ENCODE data around the gene SLC18A2.

- TF ChIP-seq NPAS2 (CRISPR knock-in tag; IDR thresholded peaks at IDR 0.05; ENCODE audit: borderline replicate concordance) (no peak), POLR2A (IDR thresholded peaks at IDR 0.05; ENCODE audit: low read length) (no peak), POLR2AphosphoS2 (conservative IDR thresholded peaks at IDR 0.05; ENCODE audit: low read length) (no peak), JUNB (IDR thresholded peaks at IDR 0.05) (no peak), CBX2 (IDR thresholded peaks at IDR 0.05; ENCODE audit: borderline replicate concordance, low read depth) (no peak), MAX (IDR thresholded peaks at IDR 0.05) (no peak), RARB (CRISPR knock-in tag; IDR thresholded peaks at IDR 0.05) (no peak), NR3C1 (IDR thresholded peaks at IDR 0.05) (no peak), HOXA7 (CRISPR knock-in tag; IDR thresholded peaks at IDR 0.05) (no peak), CHD2 (IDR thresholded peaks at IDR 0.05; ENCODE audit: low read length, partially characterized antibody) (no peak), BHLHE40 (IDR thresholded peaks at IDR 0.05; ENCODE audit: low read depth, low read length) (no peak), KDM5A (IDR thresholded peaks at IDR 0.05) (no peak)
- TF ChIP-seq, protein P1, sequence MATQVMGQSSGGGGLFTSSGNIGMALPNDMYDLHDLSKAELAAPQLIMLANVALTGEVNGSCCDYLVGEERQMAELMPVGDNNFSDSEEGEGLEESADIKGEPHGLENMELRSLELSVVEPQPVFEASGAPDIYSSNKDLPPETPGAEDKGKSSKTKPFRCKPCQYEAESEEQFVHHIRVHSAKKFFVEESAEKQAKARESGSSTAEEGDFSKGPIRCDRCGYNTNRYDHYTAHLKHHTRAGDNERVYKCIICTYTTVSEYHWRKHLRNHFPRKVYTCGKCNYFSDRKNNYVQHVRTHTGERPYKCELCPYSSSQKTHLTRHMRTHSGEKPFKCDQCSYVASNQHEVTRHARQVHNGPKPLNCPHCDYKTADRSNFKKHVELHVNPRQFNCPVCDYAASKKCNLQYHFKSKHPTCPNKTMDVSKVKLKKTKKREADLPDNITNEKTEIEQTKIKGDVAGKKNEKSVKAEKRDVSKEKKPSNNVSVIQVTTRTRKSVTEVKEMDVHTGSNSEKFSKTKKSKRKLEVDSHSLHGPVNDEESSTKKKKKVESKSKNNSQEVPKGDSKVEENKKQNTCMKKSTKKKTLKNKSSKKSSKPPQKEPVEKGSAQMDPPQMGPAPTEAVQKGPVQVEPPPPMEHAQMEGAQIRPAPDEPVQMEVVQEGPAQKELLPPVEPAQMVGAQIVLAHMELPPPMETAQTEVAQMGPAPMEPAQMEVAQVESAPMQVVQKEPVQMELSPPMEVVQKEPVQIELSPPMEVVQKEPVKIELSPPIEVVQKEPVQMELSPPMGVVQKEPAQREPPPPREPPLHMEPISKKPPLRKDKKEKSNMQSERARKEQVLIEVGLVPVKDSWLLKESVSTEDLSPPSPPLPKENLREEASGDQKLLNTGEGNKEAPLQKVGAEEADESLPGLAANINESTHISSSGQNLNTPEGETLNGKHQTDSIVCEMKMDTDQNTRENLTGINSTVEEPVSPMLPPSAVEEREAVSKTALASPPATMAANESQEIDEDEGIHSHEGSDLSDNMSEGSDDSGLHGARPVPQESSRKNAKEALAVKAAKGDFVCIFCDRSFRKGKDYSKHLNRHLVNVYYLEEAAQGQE (IDR thresholded peaks at IDR 0.05) = no peak
- TF ChIP-seq, protein P2, sequence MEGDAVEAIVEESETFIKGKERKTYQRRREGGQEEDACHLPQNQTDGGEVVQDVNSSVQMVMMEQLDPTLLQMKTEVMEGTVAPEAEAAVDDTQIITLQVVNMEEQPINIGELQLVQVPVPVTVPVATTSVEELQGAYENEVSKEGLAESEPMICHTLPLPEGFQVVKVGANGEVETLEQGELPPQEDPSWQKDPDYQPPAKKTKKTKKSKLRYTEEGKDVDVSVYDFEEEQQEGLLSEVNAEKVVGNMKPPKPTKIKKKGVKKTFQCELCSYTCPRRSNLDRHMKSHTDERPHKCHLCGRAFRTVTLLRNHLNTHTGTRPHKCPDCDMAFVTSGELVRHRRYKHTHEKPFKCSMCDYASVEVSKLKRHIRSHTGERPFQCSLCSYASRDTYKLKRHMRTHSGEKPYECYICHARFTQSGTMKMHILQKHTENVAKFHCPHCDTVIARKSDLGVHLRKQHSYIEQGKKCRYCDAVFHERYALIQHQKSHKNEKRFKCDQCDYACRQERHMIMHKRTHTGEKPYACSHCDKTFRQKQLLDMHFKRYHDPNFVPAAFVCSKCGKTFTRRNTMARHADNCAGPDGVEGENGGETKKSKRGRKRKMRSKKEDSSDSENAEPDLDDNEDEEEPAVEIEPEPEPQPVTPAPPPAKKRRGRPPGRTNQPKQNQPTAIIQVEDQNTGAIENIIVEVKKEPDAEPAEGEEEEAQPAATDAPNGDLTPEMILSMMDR (IDR thresholded peaks at IDR 0.05) = no peak
Observed at GRCh38 chr10:117300671-117301070, 59.8 kb downstream of the SLC18A2 start.

Measured in A549 (cell line).